Fibroblast of skin of right biceps (primary cell): ENCODE measurements around the gene MIA.
"Not testable (repeated sequence)": the region's sequence is repeated elsewhere in the genome, so short reads cannot be mapped to it uniquely, and the experiment has no call there.

Experiments
- DNase-seq: peaks from one replicate; pipeline ENCODE4 v3.0.0-alpha.2; 2013

MIA gene

DNA sequence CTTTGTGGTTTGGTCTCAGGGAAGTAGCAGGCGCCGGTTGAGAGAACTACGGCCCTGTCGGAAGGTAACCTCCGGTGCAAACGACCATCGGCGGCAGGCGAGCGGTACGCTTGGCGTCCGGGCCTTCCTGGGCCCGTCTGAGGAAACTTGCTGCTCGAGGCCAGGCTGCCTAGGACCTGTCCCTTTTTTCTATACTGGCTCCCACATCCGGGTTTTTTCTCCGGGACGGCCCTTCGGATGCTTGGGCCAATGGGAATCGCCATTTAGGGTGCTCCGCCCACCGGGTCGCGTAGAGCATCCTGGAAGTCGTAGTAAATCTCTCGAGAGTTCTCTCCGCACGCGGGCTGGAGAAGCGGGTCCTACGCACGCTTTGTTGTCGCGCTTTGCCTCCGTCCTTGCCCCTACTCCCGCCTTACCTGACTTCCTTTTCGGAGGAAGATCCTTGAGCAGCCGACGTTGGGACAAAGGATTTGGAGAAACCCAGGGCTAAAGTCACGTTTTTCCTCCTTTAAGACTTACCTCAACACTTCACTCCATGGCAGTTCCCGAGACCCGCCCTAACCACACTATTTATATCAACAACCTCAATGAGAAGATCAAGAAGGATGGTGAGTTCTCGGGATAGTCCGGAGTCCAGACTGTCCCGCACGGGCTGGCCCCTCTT is 24.3 kb upstream of the MIA start, which contains the start of gene SNRPA:
Gene SNRPA (plus strand): TSS at position 330 of the 664 bp plus-strand sequence. CDS start 206 bp downstream, at position 536.
- peak; percentile 99 for DNase-seq

DNA sequence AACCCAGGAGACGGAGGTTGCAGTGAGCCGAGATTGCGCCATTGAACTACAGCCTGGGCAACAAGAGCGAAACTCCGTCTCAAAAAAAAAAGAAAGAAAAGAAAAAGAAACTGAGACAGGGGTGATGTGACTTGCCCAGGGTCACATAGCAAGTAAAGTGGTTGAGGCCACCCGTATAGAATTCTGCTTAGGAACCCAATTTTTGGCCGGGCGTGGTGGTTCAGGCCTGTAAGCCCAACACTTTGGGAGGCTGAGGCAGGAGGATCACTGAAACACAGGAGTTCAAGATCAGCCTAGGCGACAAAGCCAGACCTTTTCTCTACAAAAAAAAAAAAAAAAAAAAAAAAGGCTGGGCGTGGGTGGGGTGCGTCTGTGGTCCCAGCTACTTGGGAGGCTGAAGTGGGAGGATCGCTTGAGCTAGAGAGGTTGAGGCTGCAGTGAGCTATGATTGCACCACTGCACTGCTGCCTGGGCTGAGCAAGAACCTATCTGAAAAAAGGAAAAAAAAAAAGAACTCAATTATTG is 23.0 kb upstream of the MIA start:
- no peak for DNase-seq

DNA sequence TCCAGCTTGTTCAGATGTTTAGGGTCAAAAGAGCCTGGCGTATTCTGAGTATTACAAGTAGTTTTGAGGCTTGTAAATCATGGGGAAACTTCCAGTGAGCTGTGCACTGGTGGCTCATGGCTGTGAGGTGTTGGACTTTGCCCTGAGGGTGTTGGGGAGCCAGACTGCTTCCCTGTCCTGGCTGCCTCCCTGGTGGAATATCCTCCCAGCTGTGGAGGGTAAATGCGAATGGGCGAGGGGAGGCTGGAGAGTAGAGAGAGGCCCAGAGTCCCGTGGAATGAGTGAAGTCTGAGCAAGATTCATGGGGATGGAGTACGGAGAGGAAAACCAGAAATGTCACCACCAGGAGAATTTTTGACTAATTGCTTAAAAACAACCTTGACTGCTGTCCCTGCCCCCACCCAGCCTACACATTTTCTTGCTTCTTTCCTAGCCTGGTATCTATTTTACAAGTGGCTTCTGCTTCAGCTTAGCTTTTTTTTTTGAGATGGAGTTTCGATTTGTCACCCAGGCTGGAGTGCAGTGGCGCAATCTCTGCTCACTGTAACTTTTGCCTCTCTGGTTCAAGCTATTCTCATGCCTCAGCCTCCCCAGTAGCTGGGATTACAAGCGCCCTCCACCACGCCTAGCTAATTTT is 20.6 kb upstream of the MIA start:
- peak; percentile 55 for DNase-seq

DNA sequence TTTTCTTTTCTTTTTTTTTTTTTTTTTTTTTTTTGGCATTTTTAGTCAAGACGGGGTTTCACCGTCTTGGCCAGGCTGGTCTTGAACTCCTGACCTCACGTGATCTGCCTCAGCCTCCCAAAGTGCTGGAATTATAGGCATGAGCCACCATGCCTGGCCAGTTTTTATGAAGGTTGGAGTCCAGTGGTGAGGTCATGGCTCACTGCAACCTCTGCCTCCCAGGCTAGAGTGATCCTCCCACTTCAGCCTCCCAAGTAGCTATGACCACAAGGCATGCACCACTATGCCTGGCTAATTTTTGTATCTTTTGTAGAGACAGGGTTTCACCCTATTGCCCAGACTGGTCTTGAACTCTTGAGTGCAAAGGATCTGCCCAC is 20.1 kb upstream of the MIA start:
- DNase-seq = no peak

DNA sequence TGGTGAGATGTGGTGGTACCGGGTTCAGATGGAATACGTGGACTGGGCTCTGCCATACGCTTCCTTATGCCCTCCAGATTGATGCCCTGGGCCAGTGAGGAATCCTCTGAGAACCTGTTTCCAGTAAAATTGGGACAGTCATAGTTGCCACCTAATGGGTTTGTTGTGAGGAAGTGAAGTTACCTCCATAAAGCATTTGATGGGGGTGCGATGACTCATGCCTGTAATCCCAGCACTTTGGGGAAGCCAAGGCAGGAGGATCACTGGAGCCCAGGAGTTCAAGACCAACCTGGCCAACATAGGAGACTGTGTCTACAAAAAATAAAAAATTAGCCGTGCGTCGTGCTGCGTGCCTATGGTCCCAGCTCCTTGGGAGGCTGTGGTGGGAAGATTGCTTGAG is 19.5 kb upstream of the MIA start:
- no peak for DNase-seq

DNA sequence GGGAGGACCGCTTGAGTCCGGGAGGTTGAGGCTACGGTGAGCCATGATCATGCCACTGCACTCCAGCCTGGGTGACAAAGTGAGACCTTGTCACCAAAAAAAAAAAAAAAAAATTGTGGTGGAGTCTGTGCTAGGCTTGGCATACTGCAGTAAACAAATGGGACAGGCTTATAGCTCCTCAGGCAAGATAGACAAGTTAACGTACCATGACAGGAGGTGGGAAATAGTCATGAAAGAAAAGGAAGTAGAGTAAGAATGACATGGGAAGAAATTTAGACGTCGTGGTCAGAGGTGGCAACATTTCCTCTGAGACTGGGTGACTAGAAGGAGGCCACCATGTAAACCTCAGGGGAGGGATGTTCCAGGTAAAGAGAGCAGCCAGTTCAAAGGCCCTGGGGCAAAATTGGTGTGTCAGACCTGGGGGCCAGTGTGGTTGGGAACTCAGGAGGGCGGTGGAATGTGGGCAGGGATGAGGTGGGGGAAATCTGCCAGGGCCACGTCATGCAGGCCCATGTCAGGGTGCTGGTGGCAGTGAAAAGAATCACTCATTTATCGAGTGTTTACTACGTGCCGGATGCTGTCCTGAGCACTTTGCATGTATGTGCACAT is 18.7 kb upstream of the MIA start:
- no peak for DNase-seq

DNA sequence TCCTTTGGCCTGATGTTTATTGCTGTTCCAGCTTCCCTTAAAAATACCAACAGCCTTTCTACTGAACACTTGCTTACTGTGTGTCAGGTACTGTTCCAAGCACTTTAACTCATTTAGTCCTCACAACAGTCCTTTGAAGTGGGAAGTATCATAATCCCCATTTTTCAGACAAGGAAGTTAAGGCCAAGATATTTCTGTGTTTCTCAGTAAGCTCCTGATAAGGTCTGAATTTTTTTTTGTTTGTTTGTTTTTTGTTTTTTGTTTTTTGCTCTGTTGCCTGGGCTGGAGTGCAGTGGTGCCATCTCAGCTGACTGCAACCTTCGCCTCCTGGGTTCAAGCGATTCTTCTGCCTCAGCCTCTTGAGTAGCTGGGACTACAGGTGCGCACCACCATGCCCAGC is 16.8 kb upstream of the MIA start:
- no peak for DNase-seq

DNA sequence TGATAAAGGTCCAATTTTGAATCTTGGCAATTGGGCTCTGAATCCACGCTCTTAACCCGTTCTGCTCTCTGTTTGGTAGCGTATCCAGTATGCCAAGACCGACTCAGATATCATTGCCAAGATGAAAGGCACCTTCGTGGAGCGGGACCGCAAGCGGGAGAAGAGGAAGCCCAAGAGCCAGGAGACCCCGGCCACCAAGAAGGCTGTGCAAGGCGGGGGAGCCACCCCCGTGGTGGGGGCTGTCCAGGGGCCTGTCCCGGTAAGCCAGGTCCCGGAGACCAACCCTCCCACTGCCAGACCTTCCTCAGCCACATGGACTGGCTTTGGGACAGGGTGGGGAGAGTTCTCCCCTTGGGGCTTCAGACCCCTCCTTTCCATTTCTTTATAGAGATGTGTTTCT is 16.0 kb upstream of the MIA start:
- no peak for DNase-seq

DNA sequence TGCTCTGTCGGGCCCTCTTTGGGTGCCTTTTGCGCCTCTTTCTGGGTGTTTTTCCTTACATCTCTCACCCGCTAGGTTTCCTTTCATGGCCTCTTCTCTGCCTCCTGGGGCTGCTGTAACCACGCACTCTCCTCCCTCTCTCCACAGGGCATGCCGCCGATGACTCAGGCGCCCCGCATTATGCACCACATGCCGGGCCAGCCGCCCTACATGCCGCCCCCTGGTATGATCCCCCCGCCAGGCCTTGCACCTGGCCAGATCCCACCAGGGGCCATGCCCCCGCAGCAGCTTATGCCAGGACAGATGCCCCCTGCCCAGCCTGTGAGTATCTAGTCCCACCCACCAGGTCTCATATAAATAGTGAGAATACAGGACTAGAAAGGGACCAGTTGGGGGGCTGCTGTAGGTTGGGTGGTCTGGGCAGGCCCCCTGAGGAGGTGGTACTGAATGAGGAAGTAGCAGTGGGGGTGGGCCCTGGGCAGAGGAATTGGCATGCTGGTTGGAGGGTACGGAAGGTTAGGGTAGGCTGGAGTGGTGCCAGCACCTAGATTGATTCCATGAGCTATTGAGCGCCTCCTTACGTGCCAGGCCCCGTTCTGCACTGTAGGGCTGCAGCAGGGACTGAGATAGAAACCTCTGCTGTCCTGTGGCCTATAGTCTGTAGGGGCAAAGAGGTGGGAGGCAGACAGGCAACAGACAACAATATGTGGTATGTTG is 12.4 kb upstream of the MIA start:
- no peak for DNase-seq

DNA sequence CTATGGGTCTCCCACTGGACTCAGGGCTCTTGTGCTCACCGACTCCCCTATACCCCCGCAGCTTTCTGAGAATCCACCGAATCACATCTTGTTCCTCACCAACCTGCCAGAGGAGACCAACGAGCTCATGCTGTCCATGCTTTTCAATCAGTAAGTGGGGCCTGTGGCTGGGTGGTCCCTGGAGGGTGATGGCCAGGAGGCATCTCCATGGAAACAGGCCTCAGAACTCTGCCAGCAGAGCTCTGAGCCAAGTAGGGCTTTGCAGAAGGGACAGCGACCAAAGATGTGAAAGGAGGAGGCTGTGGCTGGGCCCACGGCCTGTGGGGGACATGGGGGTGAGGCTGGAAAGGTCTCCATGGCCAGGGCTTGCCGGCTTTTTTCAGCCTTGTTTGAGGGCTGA is 11.8 kb upstream of the MIA start:
- no peak for DNase-seq

DNA sequence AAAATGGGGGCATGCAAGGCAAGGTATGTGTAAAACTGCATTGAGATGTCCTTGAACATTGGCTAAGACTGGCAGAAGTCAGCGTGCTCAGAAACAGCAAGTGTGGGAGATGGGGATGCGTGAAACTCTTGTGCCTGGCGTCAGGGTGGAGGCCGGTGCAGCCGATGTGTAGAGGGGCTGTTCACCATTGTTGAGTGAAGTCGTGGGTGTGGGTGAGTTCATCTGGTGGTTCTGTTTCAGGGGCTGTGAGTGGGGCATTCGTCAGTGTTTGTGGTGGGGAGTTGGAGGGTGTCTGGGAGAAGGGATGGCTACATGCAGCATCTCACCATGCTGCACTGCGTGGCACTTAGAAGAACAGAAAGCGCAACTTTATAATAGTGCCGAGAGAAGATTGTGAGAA is 11.4 kb upstream of the MIA start:
- DNase-seq = no peak

DNA sequence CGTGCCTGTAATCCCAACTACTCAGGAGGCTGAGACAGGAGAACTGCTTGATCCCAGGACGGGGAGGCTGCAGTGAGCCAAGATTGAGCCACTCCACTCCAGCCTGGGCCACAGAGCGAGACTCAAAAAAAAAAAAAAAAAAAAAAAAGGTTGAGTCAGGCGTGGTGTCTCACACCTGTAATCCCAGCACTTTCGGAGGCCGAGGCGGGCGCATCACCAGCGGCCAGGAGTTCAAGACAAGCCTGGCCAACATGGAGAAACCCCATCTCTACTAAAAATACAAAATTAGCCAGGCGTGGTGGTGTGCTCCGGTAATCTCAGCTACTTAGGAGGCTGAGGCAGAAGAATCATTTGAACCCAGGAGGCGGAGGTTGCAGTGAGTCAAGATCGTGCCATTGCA is 8.9 kb upstream of the MIA start:
- not testable (repeated sequence) for DNase-seq

DNA sequence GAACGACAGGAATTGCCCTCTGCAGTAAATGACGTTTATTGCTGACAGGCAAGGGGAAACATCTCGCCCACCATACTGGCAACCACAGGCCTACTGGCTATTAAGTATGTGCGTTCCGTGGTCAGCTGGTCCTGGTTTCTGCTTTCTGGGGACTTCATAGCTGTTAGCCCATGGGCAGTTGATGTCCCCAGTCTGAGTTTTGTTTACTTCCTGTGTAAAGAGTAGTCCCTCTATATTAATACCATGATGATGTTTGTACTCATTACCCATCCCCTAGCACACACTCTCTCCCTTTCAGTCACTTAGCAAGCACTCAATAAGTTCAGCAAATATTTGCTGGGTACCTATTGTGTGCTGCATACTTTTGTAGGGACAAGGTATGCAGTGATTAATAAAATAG is 6.5 kb upstream of the MIA start:
- no peak for DNase-seq

DNA sequence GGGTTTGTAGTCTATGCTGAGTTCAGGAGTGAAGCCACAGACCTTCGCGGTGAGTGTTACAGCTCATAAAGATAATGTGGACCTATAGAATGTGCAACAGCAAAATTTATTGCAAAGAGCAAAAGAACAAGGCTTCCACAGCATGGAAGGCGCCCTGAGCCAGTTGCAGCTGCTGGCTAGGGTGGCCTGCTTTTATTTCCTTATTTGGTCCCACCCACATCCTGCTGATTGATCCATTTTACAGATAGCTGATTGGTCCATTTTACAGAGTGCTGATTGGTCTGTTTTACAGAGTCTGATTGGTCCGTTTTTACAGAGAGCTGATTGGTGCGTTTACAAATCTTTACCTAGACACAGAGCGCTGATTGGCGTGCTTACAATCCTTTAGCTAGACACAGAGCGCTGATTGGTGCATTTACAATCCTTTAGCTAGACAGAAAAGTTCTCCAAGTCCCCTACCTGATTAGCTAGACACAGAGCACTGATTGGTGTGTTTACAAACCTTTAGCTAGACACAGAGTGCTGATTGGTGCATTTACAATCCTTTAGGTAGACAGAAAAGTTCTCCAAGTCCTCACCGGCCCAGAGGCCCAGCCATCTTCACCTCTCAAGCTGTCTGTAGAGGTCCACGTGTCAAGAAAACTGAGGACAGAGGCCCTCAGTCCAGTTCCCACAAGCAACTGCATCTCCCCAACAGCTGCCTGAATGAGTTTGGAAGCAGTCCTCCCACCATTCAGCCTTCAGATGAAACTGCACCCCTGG is 4.0 kb upstream of the MIA start:
- DNase-seq = peak; percentile 19

DNA sequence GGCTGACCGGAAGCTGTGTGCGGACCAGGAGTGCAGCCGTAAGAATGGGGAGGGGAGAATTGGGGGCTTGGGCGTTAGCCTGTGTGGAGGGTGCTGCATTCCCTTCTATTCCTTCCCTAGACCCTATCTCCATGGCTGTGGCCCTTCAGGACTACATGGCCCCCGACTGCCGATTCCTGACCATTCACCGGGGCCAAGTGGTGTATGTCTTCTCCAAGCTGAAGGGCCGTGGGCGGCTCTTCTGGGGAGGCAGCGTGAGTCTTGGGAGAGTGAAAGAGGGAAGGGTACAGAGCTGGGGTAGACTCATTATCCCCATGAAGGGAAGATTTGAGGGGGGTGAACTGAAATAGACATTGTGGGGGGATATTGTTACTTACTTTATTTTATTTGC is 306 bp downstream of the MIA start:
- DNase-seq = no peak

DNA sequence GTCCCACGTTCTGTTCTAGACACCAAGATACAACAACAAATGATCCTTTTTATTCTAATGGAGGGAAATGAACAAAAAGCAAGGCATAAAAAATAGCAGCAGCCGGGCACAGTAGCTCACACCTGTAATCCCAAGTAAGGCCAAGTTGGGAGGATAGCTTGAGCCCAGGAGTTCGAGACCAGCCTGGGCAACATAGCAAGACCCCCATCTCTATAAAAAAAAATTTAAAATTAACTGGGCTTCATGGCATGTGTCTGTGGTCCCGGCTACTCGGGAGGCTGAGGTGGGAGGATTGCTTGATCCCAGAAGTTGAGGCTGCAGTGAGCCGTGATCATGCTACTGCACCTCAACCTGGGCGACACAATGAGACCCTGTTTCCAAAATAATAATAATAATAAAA is 1.0 kb downstream of the MIA start:
- no peak for DNase-seq

DNA sequence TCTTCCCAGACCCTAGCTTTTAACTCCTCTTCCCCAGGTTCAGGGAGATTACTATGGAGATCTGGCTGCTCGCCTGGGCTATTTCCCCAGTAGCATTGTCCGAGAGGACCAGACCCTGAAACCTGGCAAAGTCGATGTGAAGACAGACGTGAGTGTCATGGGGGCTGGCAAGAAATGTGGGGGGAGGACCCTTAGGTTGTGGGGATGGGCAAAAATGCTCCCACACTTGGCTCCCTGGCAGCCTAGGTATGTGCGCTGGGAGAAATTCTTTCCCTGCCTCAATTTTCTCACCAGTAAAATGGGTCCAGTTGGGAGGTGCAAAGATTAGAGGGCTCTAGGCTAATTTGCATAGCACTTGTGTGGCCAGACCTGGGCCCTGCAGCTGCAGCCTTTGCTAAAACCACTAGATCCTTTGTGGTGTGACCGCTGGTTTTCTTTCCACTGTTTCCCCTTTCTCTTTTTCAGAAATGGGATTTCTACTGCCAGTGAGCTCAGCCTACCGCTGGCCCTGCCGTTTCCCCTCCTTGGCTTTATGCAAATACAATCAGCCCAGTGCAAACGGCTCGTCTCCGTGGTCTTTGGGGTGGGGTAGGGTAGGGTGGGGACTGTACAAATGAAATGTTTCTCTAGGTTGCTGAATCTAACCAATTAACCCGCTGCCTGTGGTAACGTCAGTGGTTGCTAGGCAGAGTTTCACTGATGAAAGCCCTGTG is 1.8 kb downstream of the MIA start:
- DNase-seq = peak; percentile 89

DNA sequence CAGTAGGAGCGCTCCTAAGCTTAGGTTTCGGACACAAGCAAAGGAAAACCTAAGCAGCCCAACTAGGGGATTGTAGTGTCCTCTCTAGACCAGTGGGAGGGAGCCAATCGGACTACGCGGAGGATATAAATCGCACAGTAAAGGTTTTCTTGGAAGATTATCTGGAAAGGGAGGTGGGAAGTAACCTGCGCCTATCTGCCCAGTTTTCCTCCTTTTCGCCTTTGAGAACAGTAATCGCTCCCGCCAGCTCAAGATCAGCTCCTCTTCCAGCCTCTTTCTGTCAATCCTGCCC is 2.3 kb downstream of the MIA start:
- DNase-seq = no peak

DNA sequence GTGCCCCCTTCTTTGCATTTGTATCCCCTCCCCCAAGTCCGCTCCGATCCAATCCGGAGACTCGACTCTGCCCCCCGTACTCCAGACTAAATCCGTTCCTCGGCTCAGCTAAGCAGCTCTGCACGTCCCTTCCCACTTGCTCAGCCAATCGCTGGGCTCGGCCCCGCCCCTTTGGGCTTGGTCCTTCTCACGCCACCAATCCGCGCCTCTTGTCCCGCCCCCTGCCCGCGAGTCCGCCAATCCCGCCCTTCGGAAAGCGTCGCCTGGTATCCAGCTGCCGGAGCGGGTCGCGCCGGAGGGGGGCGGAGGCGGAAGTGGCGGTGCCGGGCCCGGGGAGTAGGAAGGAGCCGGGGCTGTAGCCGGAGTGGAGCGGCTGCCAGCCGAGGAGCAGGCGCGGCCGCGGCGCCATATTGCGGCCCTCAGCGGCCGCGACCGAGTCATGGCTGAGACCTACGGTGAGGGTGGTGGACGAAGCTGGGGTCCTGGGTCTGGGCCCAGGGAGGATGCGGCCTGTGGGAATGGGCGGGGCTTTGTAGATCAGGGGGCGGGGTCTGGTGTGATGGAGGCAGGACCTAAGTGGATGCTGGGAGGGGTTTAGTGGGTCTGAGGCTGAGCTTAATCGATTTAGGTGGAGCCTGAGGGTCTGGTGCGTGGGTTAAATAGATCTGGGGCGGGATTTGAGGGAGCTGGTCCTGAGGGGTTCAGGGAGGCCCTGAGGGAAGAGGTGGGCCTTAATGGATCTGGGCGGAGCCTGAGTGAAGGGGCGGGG is 2.8 kb downstream of the MIA start, which contains the start of gene RAB4B:
Gene RAB4B (plus strand): TSS at position 311 of the 769 bp plus-strand sequence. CDS start 129 bp downstream, at position 440.
- peak; percentile 100 for DNase-seq

DNA sequence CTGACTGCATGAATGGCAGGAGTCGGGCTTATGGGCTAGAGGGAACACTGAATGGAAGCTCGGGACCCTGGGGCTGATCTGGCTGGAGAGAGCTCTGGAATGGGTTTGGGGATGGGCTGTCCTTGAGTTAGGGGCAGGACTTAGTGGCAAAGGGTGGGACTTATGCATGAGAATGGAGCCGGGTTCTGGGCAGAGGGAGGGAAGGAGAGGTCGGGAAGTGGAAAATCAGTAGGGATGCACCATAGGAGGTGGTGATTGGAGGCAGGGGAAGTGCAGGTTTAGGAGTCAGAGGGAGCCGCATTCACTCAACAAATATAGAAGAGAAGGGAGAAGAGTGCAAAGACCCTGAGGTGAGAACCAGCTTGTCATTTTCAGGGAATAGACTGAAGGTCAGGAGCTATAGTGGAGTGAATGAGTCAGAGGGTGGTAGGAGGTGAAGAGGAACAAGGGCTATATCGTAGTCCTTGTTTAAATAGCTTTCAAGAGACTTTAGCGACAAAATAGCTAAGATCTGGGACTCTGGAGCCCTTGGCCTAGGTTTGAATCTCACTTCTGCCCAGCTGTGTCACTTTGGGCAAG is 3.5 kb downstream of the MIA start:
- DNase-seq = no peak

DNA sequence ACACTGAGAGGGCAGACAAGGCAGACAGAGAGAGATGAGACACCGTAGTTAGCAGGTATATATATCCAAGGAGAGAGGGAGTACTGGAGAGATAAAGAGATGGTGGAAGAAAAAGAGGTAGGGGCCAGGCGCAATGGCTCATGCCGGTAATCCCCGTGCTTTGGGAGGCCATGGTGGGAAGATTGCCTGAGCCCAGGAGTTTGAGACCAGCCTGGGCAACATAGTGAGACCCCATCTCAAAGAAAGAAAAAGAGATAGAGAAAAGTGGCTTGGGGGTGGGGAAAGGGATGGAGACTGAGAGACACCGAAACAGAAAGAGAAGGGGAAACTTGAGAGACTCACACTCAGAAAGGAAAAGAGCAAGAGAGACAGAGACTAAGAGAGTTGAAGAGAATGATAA is 5.3 kb downstream of the MIA start:
- no peak for DNase-seq
